ENCODE data around the gene KIF16B.
"Not testable (repeated sequence)": the region's sequence is repeated elsewhere in the genome, so short reads cannot be mapped to it uniquely, and the experiment has no call there.

The KIF16B gene

GRCh38 chr20:16552015-16552414 lies 21.2 kb downstream of the KIF16B start:
- no peak for DNase-seq

DNA sequence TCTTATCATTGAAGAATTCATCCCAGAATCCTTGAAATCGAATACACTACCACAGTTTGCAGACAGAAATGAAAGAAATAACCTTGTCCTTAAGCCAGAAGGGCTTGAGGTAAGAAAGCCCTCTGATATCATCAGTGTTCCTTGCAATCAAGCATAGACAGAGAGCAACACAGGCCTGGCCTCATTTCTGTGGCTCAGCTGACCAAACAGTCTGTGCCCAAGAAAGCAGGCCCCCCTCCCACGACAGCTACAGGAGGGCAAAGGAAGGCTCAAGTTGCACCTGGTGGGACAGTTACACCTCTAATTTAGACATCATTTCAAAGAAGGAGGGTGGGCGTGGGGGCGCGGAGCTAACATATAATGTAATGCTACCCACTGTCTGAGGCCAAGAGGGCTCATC lies 21.6 kb downstream of the KIF16B start:
- no peak for DNase-seq

DNA sequence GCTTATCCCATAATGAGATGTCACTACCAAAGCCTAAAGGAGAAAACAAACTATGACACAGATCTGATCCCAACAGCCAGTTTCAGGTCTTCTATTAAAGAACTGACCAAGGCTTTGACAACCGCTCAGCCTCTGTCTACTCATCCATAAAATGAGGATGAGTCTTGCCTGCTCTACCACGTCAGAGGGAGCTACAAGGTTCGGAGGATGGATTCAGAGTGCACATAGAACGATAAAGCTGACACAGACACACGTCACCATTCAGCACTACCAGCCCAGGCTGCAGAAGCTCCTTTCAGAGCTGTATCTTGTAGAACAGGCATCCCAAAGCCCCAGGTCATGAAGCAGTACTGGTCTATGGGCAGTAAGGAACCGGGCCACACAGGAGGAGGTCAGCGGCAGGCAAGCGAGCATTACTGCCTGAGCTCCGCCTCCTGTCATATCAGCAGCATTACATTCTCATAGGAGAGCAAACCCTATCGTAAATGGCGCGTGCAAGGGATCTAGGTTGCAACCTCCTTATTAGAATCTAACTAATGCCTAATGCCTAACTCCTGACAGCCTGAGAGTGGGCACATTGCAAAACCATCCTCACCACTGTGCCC lies 25.1 kb downstream of the KIF16B start:
- no peak for DNase-seq

- DNase-seq: no peak
Measured at GRCh38 chr20:16544949-16545348, 28.3 kb downstream of the KIF16B start.

GRCh38 chr20:16542477-16542876 lies 30.8 kb downstream of the KIF16B start:
- DNase-seq: no peak

DNA sequence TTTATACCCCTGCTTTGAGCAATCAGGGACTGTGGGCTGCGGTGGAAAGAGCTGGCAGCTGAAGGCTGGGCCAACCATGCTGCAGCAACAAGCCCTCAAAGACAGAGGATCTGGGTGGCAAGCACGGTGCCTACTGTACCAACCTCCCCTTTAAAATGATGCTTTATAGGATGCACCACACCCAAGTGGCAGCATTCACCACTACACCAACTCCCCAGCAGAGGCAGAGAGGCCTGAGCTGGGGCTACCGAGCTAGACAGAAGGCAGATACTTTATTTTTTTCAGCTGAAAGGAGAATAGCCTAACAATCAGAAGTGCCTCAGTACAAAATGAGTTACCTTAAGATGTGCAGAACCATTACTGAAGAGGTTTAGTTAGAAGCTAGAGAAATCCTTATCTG lies 31.4 kb downstream of the KIF16B start:
- no peak for DNase-seq

DNA sequence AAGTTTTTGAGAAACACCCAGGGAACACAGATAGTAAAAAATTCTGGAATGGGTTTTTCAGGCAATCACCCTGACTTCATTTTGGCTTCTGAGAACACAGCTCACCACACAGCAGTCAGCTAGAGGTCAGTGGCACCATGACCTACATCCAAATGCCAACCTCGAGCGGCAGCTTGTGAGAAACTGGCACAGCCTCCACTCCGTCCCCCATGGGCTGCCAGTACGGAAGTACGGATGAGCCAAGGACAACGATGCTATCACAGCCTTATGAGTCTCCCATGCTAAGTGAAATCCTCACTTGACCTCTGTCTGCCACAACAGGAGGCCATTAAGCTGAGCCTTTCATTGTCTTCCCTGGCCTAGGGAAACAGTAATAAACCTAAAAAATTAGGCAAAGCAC lies 32.0 kb downstream of the KIF16B start:
- no peak for DNase-seq

DNA sequence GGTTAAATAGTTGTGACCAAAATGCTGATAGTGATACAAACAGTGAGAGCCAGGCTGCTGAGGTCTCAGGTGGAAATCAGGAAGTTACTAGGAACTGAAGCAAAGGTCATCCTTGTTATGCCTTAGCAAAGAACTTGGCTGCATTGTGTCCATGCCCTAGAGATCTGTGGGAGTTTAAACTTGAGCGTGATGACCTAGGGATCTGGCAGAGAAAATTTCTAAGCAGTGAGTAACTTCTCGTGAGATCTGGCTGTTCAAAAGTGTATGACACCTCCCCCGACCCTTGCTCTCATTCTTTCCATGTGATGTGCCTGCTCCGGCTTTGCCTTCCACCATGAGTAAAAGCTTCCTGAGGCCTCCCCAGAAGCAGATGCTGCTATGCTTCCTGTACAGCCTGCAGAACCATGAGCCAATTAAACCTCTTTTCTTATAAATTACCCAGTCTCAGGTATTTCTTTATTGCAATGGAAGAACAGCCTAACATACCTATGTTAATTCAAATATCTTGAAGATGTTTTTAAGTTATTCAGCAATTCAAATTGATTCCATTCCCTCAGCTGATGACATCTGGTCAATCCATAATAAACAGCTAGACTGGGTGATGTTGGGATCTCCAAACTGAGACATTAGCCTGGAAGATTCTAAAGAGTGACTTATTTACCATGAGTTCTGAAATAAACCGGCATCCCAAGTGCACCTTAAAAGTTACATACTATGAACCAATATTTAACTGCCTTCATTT lies 33.8 kb downstream of the KIF16B start:
- no peak for DNase-seq

DNA sequence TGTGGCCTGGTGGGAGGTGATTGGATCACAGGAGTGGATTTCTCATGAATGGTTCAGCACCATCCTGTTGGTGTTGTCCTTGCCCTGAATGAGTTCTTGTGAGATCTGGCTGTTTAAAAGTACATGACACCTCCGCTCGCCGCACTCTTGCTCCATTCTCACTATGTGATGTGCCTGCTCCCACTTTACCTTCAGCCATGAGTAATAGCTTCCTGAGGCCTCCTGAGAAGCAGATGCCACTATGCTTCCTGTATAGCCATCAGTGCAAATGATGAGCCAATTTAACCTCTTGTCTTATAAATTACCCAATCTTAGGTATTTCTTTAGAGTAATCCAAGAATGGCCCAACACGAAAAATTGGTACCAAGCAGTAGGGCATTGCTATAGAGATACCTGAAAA lies 34.5 kb downstream of the KIF16B start:
- DNase-seq: no peak

- DNase-seq: no peak
Measured at GRCh38 chr20:16537918-16538317, 35.3 kb downstream of the KIF16B start.

DNA sequence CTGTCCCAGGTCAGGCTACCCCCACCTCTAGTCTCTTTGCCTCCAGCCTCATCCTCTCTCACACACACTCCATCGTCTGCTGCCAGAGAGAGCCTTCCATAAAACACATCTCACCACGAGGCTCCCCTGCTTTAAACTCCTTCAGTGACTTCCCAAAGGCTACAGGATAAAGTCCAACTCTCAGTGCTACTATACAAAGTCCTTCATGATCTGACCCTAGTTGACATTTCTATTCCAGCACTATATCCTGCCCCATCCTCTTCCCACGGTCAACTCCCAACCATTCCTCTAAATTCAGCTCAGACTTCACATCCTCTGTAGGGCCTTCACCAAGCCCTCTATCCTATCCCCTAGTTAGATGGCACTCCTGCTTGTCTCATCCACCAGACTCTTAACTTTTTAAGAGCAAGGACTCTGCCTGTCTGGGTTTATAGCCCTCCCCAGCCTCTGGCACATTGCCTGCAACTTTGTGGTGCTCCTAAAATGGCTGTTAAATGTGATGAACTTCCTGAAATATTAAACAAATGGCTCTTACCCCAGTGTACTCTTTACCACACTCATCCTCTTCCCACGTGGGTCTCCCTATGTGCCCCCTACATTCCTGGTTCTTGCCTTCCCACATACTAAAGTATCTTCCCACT lies 36.1 kb downstream of the KIF16B start:
- no peak for DNase-seq

GRCh38 chr20:16535277-16535676 lies 38.0 kb downstream of the KIF16B start:
- DNase-seq: no peak

DNA sequence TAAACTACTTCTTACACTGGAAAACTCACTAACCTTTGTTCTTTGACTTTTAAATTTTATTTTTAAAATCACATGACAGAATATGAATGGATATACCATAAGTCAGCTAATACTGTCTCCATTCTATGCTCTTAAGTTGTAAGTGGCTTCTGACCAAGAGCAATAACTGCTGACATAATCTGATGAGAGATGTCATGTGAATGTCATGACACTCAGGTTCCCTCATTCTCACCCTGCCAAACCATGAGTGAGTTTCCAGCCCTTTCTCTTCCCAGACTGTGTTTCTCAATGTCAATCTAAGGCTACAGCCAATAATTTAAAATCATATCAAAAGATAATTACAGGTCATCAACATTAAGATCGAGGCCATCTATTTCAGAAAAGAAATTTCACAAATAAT lies 39.7 kb downstream of the KIF16B start:
- no peak for DNase-seq

- no peak for DNase-seq
Measured at GRCh38 chr20:16531485-16531884, 41.8 kb downstream of the KIF16B start.

DNA sequence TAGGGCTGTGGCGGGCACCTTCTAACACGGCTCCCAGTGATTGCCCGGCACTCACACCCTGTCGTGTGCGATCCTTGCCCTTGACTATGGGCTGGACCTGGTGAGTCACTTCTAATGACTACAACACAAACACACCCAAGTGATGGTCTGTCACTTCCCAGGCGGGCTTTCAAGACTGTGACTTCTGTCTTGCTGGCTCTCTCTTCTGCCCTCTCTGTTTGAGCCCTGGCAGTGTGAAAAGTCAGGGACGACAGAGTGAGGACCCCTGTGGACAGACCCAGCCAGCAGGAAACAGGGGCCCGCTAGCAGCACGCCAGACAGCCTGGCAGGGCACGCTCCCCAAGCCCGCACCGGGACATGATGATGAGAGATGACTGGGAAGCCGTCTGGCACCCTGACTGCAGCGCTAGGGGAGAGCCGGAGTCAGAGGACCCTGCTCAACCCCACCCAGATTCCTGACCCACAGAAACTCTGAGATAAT lies 43.0 kb downstream of the KIF16B start:
- no peak for DNase-seq

- DNase-seq: no peak
Measured at GRCh38 chr20:16528078-16528477, 45.2 kb downstream of the KIF16B start.

GRCh38 chr20:16527438-16527837 lies 45.8 kb downstream of the KIF16B start:
- no peak for DNase-seq

DNA sequence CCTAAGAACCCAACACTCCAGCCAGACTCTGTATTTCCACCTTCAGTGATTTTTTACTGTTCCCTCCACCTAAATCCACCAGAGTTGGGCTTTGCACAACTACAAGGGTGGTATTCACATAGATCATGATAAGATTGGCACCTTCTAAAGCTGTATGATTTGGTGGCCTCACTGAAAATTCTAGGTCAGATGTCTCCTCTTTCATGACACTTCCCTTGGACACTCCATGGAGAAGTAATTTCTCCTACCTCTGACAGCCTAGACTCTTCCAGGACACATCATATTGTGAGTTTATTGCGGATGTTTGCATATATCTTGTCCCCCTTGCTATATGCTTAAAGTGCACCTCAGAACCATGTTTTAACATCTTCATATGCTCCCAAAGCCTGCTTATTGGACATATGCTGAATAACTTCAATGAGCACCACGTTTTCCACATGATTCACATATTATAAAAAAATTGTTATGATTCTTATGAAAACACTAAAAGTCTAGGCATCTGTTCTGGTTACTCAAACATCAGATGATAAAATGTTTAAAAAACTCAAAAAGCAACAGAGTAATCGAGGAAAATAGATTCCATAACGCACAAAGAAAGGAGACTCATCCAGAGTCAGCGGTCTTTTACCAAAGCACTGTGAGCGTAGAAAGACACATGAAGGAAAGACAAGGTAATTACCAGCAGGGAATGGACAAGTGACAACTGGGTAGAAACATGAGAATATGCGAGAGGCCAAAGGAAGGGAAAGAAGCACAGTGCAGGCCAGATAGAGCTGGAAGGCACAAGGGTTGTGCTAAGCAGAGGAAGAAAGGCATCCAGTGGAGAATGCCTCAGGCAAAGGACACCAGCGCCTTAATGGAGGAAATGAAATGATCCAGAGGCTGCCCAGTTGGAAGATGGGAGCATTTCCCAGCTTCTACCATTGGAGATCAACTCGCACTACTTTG lies 46.5 kb downstream of the KIF16B start:
- no peak for DNase-seq

- not testable (repeated sequence) for DNase-seq
Measured at GRCh38 chr20:16522651-16523050, 50.6 kb downstream of the KIF16B start.

DNA sequence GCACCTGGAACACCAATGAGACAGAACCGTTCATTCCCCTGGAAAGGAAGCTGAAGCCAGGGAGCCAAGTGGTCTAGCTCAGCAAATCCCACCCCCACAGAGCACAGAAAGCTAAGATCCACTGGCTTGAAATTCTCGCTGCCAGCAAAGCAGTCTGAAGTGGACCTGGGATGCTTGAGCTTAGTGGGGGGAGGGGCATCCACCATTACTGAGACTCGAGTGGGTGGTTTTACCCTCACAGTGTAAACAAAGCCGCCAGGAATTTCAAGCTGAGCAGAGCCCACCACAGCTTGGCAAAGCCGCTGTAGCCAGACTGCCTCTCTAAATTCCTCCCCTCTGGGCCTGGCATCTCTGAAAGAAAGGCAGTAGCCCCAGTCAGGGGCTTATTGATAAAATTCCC lies 53.1 kb downstream of the KIF16B start:
- DNase-seq: no peak

DNA sequence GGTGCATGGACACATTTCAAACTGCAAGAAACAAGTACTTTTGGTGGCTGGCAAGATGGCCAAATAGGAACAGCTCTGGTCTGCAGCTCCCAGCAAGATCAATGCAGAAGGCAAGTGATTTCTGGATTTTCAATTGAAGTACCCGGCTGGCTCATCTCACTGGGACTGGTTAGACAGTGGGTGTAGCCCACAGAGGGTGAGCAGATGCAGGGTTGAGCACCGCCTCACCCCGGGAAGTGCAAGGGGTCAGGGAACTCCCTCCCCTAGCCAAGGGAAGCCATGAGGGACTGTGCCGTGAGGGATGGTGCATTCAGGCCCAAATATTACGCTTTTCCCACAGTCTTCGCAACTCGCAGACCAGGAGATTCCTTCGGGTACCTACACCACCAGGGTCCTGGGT lies 53.6 kb downstream of the KIF16B start:
- not testable (repeated sequence) for DNase-seq

DNA sequence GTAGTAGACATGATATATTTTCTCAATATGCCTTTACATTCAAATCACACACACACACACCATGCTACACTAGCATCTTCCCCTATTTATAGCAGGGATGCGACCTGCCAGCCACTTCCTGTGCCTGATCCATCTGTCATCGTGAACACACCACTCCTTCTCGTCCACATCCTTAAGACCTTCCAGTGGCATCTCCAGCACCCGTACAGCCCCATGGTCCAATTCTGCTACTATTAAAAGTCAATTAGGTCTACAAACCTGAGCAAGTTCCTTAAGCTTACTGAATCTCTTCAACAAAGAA lies 54.5 kb downstream of the KIF16B start:
- no peak for DNase-seq
